ENCODE measurements around the gene DONSON.

Gene DONSON

DNA sequence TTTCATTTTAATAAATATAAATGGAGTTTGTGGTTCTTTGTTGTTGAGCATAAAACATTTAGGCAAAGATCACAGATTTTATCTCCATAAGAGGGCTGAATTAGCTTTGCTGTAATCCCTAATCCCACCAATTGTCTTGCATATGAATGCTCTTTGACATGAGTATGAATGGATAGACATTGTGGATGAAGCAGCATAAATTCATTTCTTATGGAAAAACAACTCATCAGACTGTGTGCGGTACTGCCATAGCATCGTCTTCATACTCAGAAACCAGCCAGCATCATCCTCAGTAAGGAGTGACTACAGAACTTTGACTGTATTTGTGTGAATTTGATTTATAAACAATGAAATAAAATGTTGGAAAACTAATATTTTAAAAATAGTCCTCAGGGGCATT, 26.1 kb downstream of the DONSON start:
- in situ Hi-C loops (cut with MboI; ENCODE audit: low sequenced_read_pairs) = no loop called here

DNA sequence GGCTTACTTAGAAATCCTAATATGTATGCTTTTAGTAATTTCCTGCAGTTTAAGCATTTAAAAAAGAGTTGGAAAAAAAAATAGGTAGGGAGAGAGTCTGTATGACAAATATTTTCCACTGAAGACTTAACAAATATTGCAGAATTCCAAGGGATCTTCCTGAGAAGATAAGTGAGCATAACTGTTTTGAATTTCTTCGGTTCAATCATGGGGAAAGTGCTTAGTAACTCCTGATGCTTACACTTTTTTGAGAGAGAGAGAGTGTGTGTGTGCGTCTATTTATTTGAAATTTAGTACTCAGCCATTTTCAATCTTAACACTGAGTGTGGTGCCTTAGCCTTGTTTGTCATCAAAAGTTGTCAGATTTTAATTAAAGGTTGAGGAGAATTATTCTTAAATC, 27.1 kb downstream of the DONSON start:
- in situ Hi-C loops (cut with MboI; ENCODE audit: low sequenced_read_pairs) = no loop called here

DNA sequence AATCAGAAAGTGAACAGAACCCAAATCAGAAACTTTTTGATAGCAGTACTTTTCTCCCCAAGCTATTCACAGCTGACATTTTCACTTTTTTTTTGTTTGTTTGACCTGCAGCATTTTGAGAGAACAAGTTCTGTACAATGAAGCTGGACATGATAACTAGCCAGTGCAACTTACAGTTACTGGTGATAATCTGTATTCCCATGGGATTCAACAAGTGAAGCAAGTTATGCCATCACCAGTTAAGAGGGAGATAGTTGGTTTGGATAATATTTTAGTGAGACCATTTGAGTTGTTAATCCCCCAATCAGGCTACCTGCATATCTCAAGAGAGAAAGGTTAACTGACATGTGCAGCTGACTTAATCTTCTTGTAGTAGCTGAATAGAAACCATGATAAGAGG, 27.5 kb downstream of the DONSON start:
- in situ Hi-C loops (cut with MboI; ENCODE audit: low sequenced_read_pairs) = no loop called here

DNA sequence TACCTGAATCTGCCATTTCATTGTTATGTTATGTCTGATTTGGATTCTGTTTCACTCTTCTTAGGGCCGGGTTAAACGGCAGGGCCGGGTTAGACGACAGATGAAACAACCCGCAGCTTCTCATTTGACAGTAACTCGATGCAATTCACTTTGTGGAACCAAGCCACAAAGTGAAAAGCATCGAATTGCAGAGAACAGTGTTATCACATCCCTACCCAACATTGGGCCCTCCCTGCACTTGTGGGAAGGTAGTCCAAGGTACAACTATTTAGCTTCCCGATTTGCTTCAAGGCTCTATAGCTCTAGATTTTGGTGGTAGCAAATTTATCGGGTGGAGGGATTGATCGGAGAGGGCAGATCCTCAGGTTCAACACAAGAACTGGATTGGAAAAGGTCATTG, 28.7 kb downstream of the DONSON start:
- in situ Hi-C loops (cut with MboI; ENCODE audit: low sequenced_read_pairs) = no loop called here

DNA sequence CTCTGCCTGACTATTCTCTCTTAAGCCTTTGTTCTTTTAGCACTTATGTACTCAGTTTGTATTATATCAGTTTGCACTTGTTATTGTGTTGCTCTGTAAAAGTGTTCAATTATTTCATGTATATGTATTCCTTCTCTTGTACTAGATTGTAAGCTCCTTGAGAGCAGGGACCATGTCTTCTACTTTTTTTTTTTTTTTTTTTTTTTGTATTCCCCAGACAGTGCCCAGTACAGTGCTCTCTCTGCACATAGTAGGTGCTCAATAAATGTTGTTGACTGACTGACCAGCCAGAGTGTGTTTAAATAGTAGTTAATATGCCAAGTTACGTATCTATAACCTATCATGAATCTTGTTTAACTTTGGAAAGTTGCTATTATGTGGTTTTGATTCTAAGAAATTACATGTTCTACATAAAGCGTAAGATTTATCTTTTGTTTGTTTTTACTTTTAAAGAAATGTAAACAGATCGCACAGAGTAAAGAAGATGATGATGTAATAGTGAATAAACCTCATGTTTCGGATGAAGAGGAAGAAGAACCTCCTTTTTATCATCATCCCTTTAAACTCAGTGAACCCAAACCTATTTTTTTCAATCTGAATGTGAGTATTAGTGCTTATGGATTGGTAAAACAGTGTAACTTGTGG, 29.6 kb downstream of the DONSON start:
- in situ Hi-C loops (cut with MboI; ENCODE audit: low sequenced_read_pairs) = no loop called here

DNA sequence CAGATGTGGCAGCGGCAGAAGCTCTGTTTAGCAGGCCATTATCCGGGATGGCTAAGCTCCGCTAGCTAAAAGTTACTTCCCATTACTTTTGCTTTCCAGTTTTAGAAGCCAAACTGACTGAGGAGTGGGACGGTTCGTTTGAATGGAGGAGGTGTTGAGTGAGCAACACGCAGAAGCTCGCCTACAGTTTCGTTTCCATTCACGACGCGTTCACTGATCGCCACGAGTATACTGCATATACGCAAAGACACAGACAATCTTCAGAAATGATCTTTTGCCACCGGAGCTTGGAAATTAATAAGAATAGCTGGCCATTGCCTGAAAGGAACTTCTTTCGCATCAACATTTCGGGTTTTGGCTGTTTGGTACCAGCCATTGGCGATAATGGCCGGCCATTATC, 31.0 kb downstream of the DONSON start:
- in situ Hi-C loops (cut with MboI; ENCODE audit: low sequenced_read_pairs) = no loop called here

DNA sequence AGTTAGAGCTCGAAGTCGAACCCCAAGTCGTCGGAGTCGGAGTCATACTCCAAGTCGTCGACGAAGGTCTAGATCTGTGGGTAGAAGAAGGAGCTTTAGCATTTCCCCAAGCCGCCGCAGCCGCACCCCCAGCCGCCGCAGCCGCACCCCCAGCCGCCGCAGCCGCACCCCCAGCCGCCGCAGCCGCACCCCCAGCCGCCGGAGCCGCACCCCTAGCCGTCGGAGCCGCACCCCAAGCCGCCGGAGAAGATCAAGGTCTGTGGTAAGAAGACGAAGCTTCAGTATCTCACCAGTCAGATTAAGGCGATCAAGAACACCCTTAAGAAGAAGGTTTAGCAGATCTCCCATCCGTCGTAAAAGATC, 33.5 kb downstream of the DONSON start:
- in situ Hi-C loops (cut with MboI; ENCODE audit: low sequenced_read_pairs) = no loop called here

DNA sequence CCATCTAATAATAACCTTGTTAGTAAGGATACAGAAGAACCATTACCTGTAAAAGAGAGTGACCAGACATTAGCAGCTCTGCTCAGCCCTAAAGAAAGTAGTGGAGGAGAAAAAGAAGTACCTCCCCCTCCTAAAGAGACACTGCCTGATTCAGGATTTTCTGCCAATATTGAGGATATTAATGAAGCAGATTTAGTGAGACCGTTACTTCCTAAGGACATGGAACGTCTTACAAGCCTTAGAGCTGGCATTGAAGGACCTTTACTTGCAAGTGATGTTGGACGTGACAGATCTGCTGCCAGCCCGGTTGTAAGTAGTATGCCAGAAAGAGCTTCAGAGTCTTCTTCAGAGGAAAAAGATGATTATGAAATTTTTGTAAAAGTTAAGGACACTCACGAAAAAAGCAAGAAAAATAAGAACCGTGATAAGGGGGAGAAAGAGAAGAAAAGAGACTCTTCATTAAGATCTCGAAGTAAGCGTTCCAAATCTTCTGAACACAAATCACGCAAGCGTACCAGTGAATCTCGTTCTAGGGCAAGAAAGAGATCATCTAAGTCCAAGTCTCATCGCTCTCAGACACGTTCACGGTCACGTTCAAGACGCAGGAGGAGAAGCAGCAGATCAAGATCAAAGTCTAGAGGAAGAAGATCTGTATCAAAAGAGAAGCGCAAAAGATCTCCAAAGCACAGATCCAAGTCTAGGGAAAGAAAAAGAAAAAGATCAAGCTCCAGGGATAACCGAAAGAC, 34.1 kb downstream of the DONSON start:
- in situ Hi-C loops (cut with MboI; ENCODE audit: low sequenced_read_pairs) = no loop called here

DNA sequence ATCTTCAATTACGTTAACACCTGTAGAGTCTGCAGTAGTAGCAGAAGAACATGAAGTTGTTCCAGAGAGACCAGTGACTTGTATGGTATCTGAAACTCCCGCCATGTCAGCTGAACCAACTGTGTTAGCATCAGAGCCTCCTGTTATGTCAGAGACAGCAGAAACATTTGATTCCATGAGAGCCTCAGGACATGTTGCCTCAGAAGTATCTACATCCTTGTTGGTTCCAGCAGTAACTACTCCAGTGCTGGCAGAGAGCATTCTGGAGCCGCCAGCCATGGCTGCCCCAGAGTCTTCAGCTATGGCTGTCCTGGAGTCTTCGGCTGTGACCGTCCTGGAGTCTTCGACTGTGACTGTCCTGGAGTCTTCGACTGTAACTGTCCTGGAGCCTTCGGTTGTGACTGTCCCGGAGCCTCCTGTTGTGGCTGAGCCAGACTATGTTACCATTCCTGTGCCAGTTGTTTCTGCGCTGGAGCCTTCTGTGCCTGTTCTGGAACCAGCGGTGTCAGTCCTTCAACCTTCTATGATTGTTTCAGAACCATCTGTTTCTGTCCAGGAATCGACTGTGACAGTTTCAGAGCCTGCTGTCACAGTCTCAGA, 35.4 kb downstream of the DONSON start:
- in situ Hi-C loops (cut with MboI; ENCODE audit: low sequenced_read_pairs) = no loop called here

DNA sequence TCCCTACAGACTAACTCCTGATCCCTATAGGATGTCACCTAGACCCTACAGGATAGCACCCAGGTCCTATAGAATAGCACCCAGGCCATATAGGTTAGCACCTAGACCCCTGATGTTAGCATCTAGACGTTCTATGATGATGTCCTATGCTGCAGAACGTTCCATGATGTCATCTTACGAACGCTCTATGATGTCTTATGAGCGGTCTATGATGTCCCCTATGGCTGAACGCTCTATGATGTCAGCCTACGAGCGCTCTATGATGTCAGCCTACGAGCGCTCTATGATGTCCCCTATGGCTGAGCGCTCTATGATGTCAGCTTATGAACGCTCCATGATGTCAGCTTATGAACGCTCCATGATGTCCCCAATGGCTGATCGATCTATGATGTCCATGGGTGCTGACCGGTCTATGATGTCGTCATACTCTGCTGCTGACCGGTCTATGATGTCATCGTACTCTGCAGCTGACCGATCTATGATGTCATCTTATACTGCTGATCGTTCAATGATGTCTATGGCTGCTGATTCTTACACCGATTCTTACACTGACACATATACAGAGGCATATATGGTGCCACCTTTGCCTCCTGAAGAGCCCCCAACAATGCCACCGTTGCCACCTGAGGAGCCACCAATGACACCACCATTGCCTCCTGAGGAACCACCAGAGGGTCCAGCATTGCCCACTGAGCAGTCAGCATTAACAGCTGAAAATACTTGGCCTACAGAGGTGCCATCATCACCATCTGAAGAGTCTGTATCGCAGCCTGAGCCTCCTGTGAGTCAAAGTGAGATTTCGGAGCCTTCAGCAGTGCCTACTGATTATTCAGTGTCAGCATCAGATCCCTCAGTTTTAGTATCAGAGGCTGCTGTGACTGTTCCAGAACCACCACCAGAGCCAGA, 36.1 kb downstream of the DONSON start:
- in situ Hi-C loops (cut with MboI; ENCODE audit: low sequenced_read_pairs) = no loop called here

DNA sequence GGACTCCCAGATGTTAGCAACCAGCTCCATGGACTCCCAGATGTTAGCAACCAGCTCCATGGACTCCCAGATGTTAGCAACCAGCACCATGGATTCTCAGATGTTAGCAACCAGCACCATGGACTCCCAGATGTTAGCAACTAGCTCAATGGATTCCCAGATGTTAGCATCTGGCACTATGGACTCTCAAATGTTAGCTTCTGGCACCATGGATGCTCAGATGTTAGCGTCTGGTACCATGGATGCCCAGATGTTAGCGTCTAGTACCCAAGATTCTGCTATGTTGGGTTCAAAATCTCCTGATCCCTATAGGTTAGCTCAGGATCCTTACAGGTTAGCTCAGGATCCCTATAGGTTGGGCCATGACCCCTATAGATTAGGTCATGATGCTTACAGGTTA, 36.8 kb downstream of the DONSON start:
- in situ Hi-C loops (cut with MboI; ENCODE audit: low sequenced_read_pairs) = no loop called here

DNA sequence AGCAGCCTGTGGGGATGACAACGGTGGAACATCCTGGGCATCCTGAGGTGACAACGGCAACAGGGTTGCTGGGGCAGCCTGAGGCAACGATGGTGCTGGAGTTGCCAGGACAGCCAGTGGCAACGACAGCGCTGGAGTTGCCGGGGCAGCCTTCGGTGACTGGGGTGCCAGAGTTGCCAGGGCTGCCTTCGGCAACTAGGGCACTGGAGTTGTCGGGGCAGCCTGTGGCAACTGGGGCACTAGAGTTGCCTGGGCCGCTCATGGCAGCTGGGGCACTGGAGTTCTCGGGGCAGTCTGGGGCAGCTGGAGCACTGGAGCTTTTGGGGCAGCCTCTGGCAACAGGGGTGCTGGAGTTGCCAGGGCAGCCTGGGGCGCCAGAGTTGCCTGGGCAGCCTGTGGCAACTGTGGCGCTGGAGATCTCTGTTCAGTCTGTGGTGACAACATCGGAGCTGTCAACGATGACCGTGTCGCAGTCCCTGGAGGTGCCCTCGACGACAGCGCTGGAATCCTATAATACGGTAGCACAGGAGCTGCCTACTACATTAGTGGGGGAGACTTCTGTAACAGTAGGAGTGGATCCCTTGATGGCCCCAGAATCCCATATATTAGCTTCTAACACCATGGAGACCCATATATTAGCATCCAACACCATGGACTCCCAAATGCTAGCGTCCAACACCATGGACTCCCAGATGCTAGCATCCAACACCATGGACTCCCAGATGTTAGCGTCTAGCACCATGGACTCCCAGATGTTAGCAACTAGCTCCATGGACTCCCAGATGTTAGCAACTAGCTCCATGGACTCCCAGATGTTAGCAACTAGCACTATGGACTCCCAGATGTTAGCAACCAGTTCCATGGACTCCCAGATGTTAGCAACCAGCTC, 37.5 kb downstream of the DONSON start:
- in situ Hi-C loops (cut with MboI; ENCODE audit: low sequenced_read_pairs) = no loop called here

DNA sequence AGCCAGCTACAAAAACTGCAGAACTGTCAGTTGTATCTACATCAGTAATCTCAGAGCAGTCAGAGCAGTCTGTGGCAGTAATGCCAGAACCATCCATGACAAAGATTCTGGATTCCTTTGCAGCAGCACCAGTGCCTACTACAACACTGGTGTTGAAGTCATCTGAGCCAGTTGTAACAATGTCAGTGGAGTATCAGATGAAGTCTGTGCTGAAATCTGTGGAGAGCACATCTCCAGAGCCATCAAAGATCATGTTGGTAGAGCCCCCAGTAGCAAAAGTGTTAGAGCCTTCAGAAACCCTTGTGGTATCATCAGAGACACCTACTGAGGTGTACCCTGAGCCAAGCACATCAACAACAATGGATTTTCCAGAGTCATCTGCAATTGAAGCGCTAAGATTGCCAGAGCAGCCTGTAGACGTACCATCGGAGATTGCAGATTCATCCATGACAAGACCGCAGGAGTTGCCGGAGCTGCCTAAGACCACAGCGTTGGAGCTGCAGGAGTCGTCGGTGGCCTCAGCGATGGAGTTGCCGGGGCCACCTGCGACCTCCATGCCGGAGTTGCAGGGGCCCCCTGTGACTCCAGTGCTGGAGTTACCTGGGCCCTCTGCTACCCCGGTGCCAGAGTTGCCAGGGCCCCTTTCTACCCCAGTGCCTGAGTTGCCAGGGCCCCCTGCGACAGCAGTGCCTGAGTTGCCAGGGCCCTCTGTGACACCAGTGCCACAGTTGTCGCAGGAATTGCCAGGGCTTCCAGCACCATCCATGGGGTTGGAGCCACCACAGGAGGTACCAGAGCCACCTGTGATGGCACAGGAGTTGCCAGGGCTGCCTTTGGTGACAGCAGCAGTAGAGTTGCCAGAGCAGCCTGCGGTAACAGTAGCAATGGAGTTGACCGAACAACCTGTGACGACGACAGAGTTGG, 38.4 kb downstream of the DONSON start:
- in situ Hi-C loops (cut with MboI; ENCODE audit: low sequenced_read_pairs) = no loop called here

DNA sequence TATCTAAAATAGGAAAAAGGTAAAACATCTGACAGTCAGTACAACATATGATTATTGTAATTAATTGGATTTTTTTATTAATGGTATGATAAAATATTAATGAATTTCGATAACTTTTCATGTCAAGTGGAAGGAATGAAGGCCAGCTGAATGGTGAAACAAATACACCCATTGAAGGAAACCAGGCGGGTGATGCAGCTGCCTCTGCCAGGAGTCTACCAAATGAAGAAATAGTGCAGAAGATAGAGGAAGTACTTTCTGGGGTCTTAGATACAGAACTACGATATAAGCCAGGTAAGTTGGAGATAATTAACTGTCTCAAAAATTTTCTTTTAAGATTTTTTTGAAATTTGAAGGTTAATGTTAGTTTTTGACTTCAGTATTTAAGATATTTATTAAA, 42.4 kb downstream of the DONSON start:
- in situ Hi-C loops (cut with MboI; ENCODE audit: low sequenced_read_pairs) = no loop called here

DNA sequence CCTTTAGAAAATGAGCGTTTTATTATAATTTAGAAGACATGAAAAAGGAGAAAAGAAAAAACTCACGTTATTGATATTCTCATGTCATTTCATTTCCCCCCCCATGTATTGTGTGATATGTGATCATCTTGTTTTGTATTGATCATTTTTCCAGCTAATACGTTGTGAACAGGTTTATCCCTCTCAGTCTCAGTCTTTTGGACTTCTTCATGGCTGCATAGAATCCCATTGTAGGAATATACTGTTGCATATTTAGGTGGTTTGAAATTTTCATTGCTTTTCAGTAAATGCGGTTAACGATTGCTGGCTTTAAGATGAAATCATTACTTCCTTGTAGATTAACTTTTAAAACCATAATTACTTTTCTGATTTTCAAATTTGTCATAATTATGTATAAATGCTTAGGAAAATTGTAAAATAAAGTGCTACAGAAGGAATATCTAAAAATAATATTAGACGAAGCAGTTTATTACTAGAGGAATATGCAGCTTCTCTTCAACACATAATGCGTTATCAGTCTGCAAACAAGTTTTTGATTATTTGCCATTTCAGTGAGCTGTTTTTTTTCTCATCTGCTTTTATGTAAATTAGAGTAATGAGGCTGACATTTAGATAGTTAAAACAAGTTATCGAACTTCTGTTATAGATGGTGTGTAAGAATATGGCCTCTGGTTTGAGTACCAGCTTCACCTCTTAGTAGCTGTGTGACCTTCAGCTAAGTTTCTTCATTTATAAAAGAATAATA, 43.9 kb downstream of the DONSON start:
- in situ Hi-C loops (cut with MboI; ENCODE audit: low sequenced_read_pairs) = no loop called here

DNA sequence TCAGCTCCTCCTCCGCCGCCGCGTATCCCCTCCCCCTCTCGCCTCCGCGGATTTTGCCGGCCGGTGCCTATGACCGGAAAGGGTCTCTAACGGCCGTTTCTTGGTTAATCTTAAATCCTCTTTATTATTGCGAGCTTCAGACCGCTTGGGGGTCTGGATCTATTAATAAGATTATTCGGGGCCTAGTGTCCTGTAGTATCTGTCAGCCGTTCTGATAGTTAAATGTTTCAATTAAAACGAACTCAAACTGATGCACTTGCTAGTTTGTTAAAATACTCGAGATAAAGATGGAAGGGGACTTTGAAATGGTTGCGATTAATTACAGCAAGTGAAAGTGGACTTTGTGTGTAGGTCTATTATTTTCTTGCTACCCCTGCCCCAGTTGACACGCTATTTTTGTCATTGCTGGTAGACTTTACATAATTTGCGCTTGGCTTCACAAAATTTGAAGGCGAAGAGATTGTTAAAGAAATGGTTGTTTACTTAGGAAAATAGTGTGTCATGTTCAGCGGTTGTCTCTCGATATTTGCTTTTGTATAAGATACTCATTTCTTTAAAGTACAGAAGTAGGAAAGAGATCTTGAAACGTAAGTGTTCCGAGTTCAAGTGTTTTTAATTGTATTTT, 44.9 kb downstream of the DONSON start:
- in situ Hi-C loops (cut with MboI; ENCODE audit: low sequenced_read_pairs) = no loop called here

DNA sequence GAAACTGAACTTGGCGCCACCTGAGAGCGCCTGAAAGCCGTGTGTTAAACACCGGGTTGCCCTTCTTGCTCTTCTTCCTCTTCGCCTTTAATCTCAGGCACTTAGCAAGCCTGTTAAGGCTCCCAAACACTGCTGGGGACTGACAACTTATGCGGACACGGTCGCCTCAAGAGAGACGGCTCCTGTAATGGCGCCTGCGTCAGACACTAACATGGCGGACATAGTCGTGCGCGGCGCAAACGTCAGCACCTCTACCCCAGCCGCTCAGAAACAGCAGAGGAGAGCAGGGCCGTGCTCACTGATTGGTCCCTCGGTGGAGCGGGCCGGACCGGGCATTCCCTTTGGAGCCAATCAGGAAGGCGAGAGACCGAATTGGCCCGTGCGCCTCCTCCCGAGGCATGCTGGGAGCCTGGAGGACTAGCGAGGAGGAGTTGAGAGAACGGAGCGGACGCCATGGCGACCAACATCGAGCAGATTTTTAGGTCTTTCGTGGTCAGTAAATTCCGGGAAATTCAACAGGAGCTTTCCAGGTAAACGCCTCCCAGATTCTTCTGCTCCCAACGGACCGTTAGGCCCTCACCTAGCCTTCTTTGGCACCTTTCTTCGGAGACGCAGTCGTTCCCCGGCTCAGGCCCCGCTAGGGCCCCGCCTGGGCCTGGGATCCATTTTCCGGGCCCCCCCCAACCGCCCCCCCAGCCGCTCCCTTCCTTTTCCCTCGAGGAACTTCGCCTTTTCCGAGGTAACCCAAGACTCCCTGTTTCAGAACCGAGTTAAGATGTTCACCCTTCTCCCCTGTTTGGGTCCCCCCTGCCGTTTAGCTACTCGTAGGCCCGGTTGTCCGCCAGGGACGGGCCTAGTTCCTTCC, 45.6 kb downstream of the DONSON start, which contains the start of gene SON:
Gene SON (plus strand): TSS at position 399 of the 865 bp plus-strand sequence. CDS start 55 bp downstream, at position 454.
- in situ Hi-C loops (cut with MboI; ENCODE audit: low sequenced_read_pairs) = no loop called here

Data from HL-60/S4 treated with phorbol 12-myristate 13-acetate at 8.2 ng/mL for 4 days and 3 days (cell line).